Amniotic stem cell (primary cell): Measurements from ENCODE around the gene BDKRB1.
A peak's percentile ranks its signal among the peaks of the same experiment; 100 is the strongest.
"Not testable (repeated sequence)": the region's sequence is repeated elsewhere in the genome, so short reads cannot be mapped to it uniquely, and the experiment has no call there.

ENCODE experiments used
- DNase-seq: peaks from one replicate; lab custom pipeline; 2025; lab: John Stamatoyannopoulos, UW

Gene BDKRB1

GRCh38 chr14:96235426-96235825 lies 20.6 kb upstream of the BDKRB1 start:
- DNase-seq, result no peak

- DNase-seq, result no peak
Measured at GRCh38 chr14:96237641-96238040, 18.4 kb upstream of the BDKRB1 start.

GRCh38 chr14:96238676-96239265 lies 17.2 kb upstream of the BDKRB1 start:
- DNase-seq, result no peak

GRCh38 chr14:96239711-96240141 lies 16.3 kb upstream of the BDKRB1 start:
- no peak for DNase-seq

GRCh38 chr14:96240641-96241040 lies 15.4 kb upstream of the BDKRB1 start:
- no peak for DNase-seq

- DNase-seq, result no peak
Measured at GRCh38 chr14:96242126-96242525, 13.9 kb upstream of the BDKRB1 start.

GRCh38 chr14:96243785-96244184 lies 12.2 kb upstream of the BDKRB1 start:
- DNase-seq, result no peak

GRCh38 chr14:96245074-96245473 lies 10.9 kb upstream of the BDKRB1 start:
- DNase-seq, result not testable (repeated sequence)

- peak; percentile 21 for DNase-seq
Measured at GRCh38 chr14:96245710-96246538, 10.1 kb upstream of the BDKRB1 start.

- DNase-seq, result peak; percentile 95
Measured at GRCh38 chr14:96246539-96246847, 9.5 kb upstream of the BDKRB1 start.

- DNase-seq, result no peak
Measured at GRCh38 chr14:96247031-96247430, 9.0 kb upstream of the BDKRB1 start.

GRCh38 chr14:96249029-96249428 lies 7.0 kb upstream of the BDKRB1 start:
- peak; percentile 49 for DNase-seq

GRCh38 chr14:96250485-96250884 lies 5.5 kb upstream of the BDKRB1 start:
- no peak for DNase-seq

- DNase-seq, result no peak
Measured at GRCh38 chr14:96251656-96252155, 4.3 kb upstream of the BDKRB1 start.

GRCh38 chr14:96252323-96252998 lies 3.5 kb upstream of the BDKRB1 start:
- DNase-seq, result no peak

- DNase-seq, result peak; percentile 57
Measured at GRCh38 chr14:96252999-96253539, 2.9 kb upstream of the BDKRB1 start.

- no peak for DNase-seq
Measured at GRCh38 chr14:96254687-96255086, 1.3 kb upstream of the BDKRB1 start.

- peak; percentile 28 for DNase-seq
Measured at GRCh38 chr14:96256407-96256806, 397 bp downstream of the BDKRB1 start.

- DNase-seq, result no peak
Measured at GRCh38 chr14:96257056-96257455, 1.0 kb downstream of the BDKRB1 start.

- no peak for DNase-seq
Measured at GRCh38 chr14:96257900-96258299, 1.9 kb downstream of the BDKRB1 start.

- peak; percentile 25 for DNase-seq
Measured at GRCh38 chr14:96260341-96260821, 4.4 kb downstream of the BDKRB1 start.

- DNase-seq, result no peak
Measured at GRCh38 chr14:96261053-96261452, 5.0 kb downstream of the BDKRB1 start.
